ENCODE results near the gene SP100.

The SP100 gene

DNA sequence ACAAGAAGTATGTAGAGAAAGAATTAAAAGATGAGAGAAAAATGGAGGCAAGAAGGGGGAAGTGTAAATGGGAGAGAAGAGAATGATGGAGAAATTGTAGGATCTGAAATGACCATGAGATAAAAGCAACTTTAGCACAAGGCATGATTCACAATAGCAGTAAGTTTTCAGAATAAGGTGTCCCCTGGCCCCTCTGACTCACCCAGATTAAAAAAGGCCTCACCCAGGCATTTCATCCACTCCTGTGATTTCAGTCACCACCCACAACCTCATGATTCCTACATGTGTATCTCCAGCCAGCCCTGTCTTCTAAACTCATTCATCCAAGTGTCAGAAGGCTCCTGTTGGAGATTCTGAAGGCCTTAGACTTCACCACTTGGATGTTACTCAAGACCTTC lies 56.6 kb downstream of the SP100 start:
- TF ChIP-seq EGR1 (IDR thresholded peaks at IDR 0.05) (no peak), FOXM1 (IDR thresholded peaks at IDR 0.05; ENCODE audit: borderline replicate concordance, low read depth) (no peak), YY1 (IDR thresholded peaks at IDR 0.05; ENCODE audit: low read depth) (no peak), NFIC (IDR thresholded peaks at IDR 0.05) (no peak), MAX (IDR thresholded peaks at IDR 0.05) (no peak), ZBTB7A (IDR thresholded peaks at IDR 0.05; ENCODE audit: low read depth) (no peak), TAF1 (IDR thresholded peaks at IDR 0.05; ENCODE audit: low read depth) (no peak), TEAD4 (IDR thresholded peaks at IDR 0.05) (no peak), CREB1 (IDR thresholded peaks at IDR 0.05; ENCODE audit: low read depth) (no peak), EP300 (IDR thresholded peaks at IDR 0.05; ENCODE audit: borderline replicate concordance) (no peak), REST (IDR thresholded peaks at IDR 0.05; ENCODE audit: low read depth) (no peak), CEBPB (IDR thresholded peaks at IDR 0.05) (no peak), USF1 (IDR thresholded peaks at IDR 0.05) (no peak), TCF12 (IDR thresholded peaks at IDR 0.05; ENCODE audit: low read depth) (no peak), RAD21 (IDR thresholded peaks at IDR 0.05; ENCODE audit: low read depth) (no peak)

- no peak for TF ChIP-seq FOXM1 (IDR thresholded peaks at IDR 0.05; ENCODE audit: borderline replicate concordance, low read depth)
- TF ChIP-seq ZBTB7A (IDR thresholded peaks at IDR 0.05; ENCODE audit: low read depth) = no peak
- no peak for TF ChIP-seq CEBPB (IDR thresholded peaks at IDR 0.05)
- no peak for TF ChIP-seq TCF12 (IDR thresholded peaks at IDR 0.05; ENCODE audit: low read depth)
Observed at GRCh38 chr2:230473378-230473777, 57.4 kb downstream of the SP100 start.

- TF ChIP-seq CREB1 (IDR thresholded peaks at IDR 0.05; ENCODE audit: low read depth) (no peak), FOXM1 (IDR thresholded peaks at IDR 0.05; ENCODE audit: borderline replicate concordance, low read depth) (no peak), USF1 (IDR thresholded peaks at IDR 0.05) (no peak), CEBPB (IDR thresholded peaks at IDR 0.05) (no peak), ZBTB7A (IDR thresholded peaks at IDR 0.05; ENCODE audit: low read depth) (no peak), TEAD4 (IDR thresholded peaks at IDR 0.05) (no peak), RAD21 (IDR thresholded peaks at IDR 0.05; ENCODE audit: low read depth) (no peak), EP300 (IDR thresholded peaks at IDR 0.05; ENCODE audit: borderline replicate concordance) (no peak)
Observed at GRCh38 chr2:230475143-230475542, 59.1 kb downstream of the SP100 start.

GRCh38 chr2:230485801-230486341 lies 69.9 kb downstream of the SP100 start:
- TF ChIP-seq FOXM1 (IDR thresholded peaks at IDR 0.05; ENCODE audit: borderline replicate concordance, low read depth) = no peak
- no peak for TF ChIP-seq MAX (IDR thresholded peaks at IDR 0.05)
- no peak for TF ChIP-seq YY1 (IDR thresholded peaks at IDR 0.05; ENCODE audit: low read depth)
- TF ChIP-seq TAF1 (IDR thresholded peaks at IDR 0.05; ENCODE audit: low read depth) = no peak
- TF ChIP-seq RAD21 (IDR thresholded peaks at IDR 0.05; ENCODE audit: low read depth) = no peak
- TF ChIP-seq USF1 (IDR thresholded peaks at IDR 0.05) = no peak
- TF ChIP-seq NFIC (IDR thresholded peaks at IDR 0.05) = no peak
- TF ChIP-seq EGR1 (IDR thresholded peaks at IDR 0.05) = no peak
- no peak for TF ChIP-seq CREB1 (IDR thresholded peaks at IDR 0.05; ENCODE audit: low read depth)

- TF ChIP-seq EP300 (IDR thresholded peaks at IDR 0.05; ENCODE audit: borderline replicate concordance) (no peak), REST (IDR thresholded peaks at IDR 0.05; ENCODE audit: low read depth) (no peak), TEAD4 (IDR thresholded peaks at IDR 0.05) (no peak), FOXM1 (IDR thresholded peaks at IDR 0.05; ENCODE audit: borderline replicate concordance, low read depth) (no peak), RAD21 (IDR thresholded peaks at IDR 0.05; ENCODE audit: low read depth) (no peak), TAF1 (IDR thresholded peaks at IDR 0.05; ENCODE audit: low read depth) (no peak), NFIC (IDR thresholded peaks at IDR 0.05) (no peak), CEBPB (IDR thresholded peaks at IDR 0.05) (no peak), MAX (IDR thresholded peaks at IDR 0.05) (no peak), CREB1 (IDR thresholded peaks at IDR 0.05; ENCODE audit: low read depth) (no peak)
Observed at GRCh38 chr2:230492107-230492506, 76.1 kb downstream of the SP100 start.

Data from Ishikawa (cell line).